ENCODE measurements around the gene KMT2A.
"Not testable (repeated sequence)": the region's sequence is repeated elsewhere in the genome, so short reads cannot be mapped to it uniquely, and the experiment has no call there.

KMT2A gene
- 187 to 213 reads per million in 2 donors for total RNA-seq

GRCh38 chr11:118435893-118436624 lies at the start of gene KMT2A:
Gene KMT2A, plus strand, starts transcription at chr11:118436492. Its CDS starts 21 bp downstream, at chr11:118436513.
- DNase-seq: peak; percentile 94

DNA sequence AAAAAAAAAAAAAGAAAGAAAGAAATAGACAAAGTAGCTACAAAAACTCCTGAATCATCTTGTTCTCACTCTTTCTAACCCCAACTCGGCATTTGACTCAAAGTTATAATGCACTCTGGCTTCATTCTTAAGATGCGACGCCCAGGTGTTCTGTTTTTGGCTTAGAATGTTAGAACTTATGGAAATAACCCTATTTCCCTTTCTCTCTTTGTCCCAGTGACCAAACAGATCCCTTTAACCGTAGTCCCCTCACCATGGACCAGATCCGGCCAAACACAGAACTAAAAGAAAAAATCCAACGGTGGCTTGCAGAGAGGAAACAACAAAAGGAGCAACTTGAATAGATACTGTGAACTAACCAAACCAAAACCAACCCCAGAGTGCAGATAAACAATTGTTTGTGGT lies 40.2 kb upstream of the KMT2A start:
- no peak for DNase-seq

GRCh38 chr11:118397448-118397847 lies 38.8 kb upstream of the KMT2A start:
- no peak for DNase-seq

DNA sequence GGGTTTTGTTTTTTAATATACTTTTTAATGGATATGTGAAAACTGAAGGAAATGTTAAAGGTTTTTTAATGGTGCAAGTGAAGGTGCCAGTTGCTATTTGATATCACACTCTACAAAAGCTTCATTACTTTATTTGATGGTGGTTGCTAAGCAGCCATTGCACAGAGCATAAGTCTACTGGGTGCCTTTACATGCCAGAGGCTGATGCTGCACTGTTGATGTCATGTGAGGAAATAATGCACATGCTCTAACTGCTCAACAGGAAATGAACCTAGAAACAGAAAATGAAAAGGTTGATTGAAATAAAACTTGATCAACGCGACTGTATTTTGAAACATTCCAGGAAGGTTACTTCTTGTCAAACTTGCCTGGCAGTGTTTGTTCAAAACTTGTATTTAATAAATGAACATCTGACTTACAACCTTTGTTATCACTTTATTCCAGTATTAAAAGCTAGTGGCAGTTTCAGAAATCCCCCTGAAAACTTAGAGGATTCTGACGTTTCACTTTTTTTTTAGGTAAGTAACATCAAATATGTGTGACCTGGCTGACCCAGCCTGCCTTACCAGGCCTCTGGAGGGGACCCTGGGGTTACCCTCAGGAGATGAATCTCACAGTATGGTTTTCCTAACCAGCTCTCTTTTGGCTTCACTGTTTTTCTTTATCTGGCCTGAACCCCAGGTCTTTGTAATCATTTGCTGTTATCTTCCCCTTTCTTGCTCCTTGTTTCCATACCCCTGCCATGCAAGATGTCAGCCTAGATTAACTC lies 37.3 kb upstream of the KMT2A start:
- DNase-seq: peak; percentile 34

DNA sequence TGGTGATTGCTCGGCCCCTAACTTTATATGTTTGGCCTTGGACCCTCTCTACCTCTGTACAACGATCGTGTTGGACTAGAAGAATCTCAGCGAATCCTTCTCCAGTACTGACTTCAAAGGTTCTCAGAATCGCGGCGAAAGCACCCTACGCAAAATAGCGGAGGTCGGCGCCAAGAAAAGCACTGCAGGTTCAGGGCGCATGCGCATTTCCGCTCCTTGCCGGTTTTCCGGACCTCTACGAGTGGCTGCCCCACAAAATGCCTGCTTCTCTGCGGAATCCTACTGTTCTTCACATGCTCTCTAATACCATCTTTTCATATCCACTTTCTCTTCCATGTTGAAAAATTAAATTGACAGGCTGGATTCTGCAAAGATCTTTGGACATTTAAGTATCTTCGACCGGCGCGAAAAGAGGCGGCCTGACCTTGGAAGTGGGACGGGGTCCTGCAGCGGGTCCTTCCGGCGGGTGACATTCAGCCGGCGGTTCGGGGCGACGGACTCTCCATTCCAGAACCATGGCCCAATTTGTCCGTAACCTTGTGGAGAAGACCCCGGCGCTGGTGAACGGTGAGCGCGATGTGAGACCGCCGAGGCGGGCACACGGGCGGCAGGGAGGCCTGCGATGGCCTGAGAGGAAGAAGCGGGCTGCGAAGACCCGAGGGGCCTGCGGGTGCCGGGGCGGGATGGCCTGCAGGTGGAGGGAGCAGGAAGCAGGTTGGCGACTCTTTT lies 35.0 kb upstream of the KMT2A start, which contains the start of gene ATP5MG:
TSS of gene ATP5MG (plus strand) at position 456 of the 729 bp plus-strand sequence. CDS start at position 516, 60 bp downstream.
- peak; percentile 89 for DNase-seq

GRCh38 chr11:118401880-118402590 lies 34.3 kb upstream of the KMT2A start:
- no peak for DNase-seq

DNA sequence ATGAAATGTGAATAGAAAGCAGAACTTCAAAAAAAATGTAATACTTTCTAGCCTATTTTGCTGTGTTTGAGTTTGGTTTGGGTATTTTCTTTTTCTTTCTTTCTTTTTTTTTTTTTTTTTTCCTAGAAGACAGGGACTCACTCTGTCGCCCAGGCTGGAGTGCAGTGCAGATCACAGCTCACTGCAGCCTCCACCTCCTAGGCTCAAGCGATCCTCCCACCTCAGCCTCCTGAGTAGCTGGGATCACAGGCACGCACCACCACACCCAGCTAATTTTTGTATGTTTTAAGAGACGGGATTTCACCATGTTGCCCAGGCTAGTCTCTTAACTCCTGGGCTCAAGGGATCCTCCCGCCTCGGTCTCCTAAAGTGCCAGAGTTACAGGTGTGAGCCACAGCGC lies 33.7 kb upstream of the KMT2A start:
- DNase-seq: not testable (repeated sequence)

GRCh38 chr11:118406599-118407166 lies 29.6 kb upstream of the KMT2A start:
- DNase-seq: no peak

DNA sequence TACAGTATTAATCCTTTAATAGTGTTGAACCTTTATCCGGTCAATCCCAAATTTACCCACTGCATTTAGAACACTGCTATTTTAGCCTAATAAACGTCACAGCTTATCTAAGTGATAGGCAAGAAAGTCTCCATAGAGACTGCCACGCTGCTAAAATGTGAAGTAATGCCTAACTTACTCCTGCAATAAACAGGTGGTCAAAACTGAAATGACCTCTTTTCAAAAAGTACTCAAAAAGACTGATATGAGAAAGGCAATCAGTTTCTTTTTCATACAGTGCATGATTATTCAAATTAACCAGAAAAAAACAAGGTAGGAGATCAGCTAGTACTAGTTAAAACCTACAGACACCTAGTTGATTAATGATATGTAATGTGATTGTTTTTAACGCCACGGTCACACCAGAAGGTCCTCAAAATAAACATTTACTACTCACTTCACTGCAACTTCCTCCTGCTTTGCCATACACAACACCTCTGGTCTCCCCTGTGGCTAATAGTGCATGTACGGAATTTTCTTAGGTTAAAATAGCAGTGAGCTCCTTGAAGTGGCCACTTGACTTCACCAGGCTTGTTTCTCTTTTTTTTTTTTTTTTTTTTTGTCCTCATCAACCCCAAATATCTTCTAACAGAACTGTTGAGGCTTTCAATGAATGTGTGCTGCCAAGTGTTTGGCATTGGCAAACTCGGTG lies 26.1 kb upstream of the KMT2A start:
- DNase-seq: no peak

DNA sequence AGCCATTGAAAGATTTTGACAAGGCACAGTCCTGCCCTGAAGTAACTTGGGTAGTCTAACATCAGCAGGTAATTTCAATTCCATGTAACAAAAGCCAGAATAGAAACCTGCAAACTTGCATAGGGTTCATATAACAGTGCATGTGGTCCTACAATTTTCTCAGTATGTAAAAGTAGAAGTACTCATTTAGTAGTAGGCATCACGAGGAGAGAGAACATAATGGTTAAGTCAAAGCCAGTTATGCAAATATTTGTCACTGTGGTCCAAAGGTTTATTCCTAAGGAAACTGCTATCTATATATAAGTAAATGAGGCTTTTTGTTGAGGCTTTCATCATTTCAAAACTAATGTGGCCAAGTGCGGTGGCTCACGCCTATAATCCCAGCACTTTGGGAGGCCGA lies 24.8 kb upstream of the KMT2A start:
- no peak for DNase-seq

GRCh38 chr11:118412921-118413320 lies 23.4 kb upstream of the KMT2A start:
- DNase-seq: no peak

- no peak for DNase-seq
Observed at GRCh38 chr11:118415062-118415738, 21.1 kb upstream of the KMT2A start.

DNA sequence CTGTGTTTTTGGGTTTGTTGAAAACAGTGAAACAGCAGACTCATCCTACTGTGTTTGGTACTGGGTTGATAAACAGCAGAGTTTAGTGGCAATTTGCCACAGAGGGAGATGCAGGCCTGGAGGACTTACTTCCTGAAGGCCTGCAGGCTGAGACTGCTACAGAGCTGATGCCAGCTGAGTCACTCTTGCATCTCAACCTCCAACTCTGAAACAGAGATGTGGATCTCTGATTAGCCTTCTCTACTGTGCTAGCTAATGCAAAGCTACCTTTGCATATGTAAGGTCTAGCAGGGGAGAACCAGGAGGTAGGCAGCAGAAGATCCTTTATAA lies 20.6 kb upstream of the KMT2A start:
- no peak for DNase-seq

DNA sequence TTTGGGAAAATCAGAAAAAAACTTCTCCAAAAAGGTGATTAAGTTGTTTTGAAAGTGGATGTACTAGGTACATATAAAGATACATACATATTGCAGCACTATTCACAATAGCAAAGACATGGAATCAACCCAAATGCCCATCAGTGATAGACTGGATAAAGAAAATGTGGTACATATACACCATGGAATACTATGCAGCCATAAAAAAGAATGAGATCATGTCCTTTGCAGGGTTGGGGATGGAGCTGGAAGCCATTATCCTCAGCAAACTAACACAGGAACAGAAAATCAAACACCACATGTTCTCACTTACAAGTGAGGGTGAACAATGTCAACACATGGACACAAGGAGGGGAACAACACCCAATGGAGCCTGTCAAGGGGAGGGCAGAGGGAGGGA lies 19.4 kb upstream of the KMT2A start:
- not testable (repeated sequence) for DNase-seq

GRCh38 chr11:118417801-118418200 lies 18.5 kb upstream of the KMT2A start:
- no peak for DNase-seq

DNA sequence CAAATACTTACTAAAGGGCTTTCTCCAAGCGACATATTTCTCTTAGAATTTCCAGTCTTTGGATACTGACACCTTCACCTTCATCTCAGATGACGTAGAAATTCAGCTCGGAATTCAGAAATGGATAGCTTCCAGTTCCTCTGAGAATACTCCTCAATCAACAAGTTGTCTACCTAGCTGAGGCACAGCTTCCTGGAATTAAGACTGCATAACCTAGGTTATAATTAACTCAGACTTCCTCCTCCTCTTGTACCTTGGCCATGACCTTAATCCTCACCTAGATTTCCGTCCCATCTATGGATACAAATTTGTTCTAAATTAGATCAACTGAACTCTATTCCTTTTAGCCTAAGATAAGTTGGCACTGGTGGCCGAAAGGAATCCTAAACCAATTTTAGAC lies 17.5 kb upstream of the KMT2A start:
- DNase-seq: no peak

DNA sequence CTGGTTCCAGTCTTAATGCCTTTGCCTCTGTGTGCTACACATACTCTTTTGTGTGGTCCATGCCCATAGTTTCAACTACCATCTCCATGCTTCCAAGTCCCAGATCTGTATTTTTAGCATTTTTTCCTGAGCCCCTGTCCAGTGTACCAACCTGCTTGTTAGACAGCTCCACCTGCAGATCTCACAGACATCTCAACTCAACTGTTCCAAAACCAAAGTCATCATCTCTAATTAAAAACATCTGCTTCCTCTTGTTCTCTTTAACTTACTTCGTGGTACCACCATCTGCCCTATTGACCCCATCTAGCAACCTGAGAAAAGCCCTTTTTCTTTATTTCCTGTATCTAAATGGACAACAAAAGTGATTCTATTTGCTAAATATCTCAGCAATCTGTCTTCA lies 8.6 kb upstream of the KMT2A start:
- no peak for DNase-seq

GRCh38 chr11:118430956-118431355 lies 5.3 kb upstream of the KMT2A start:
- no peak for DNase-seq

GRCh38 chr11:118434123-118434552 lies 2.2 kb upstream of the KMT2A start:
- no peak for DNase-seq

GRCh38 chr11:118434553-118435289 lies 1.6 kb upstream of the KMT2A start:
- DNase-seq: peak; percentile 36
